GM18505 (cell line): ENCODE measurements around the gene OAS3.

ENCODE experiments used
- ATAC-seq: cut with Tn5 transposase; IDR thresholded peaks from one replicate; pipeline ENCODE4 v1.9.1; 2021; ENCODE audit not compliant: unreplicated experiment
- POLR2A ChIP-seq: IDR thresholded peaks from 4 replicates; pipeline ENCODE4 v1.6.1; 2011; ENCODE audit warnings: borderline replicate concordance; ENCODE audit not compliant: insufficient read depth, insufficient read length; ENCODE audit errors: extremely low read depth

OAS3 gene, protein sequence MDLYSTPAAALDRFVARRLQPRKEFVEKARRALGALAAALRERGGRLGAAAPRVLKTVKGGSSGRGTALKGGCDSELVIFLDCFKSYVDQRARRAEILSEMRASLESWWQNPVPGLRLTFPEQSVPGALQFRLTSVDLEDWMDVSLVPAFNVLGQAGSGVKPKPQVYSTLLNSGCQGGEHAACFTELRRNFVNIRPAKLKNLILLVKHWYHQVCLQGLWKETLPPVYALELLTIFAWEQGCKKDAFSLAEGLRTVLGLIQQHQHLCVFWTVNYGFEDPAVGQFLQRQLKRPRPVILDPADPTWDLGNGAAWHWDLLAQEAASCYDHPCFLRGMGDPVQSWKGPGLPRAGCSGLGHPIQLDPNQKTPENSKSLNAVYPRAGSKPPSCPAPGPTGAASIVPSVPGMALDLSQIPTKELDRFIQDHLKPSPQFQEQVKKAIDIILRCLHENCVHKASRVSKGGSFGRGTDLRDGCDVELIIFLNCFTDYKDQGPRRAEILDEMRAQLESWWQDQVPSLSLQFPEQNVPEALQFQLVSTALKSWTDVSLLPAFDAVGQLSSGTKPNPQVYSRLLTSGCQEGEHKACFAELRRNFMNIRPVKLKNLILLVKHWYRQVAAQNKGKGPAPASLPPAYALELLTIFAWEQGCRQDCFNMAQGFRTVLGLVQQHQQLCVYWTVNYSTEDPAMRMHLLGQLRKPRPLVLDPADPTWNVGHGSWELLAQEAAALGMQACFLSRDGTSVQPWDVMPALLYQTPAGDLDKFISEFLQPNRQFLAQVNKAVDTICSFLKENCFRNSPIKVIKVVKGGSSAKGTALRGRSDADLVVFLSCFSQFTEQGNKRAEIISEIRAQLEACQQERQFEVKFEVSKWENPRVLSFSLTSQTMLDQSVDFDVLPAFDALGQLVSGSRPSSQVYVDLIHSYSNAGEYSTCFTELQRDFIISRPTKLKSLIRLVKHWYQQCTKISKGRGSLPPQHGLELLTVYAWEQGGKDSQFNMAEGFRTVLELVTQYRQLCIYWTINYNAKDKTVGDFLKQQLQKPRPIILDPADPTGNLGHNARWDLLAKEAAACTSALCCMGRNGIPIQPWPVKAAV

DNA sequence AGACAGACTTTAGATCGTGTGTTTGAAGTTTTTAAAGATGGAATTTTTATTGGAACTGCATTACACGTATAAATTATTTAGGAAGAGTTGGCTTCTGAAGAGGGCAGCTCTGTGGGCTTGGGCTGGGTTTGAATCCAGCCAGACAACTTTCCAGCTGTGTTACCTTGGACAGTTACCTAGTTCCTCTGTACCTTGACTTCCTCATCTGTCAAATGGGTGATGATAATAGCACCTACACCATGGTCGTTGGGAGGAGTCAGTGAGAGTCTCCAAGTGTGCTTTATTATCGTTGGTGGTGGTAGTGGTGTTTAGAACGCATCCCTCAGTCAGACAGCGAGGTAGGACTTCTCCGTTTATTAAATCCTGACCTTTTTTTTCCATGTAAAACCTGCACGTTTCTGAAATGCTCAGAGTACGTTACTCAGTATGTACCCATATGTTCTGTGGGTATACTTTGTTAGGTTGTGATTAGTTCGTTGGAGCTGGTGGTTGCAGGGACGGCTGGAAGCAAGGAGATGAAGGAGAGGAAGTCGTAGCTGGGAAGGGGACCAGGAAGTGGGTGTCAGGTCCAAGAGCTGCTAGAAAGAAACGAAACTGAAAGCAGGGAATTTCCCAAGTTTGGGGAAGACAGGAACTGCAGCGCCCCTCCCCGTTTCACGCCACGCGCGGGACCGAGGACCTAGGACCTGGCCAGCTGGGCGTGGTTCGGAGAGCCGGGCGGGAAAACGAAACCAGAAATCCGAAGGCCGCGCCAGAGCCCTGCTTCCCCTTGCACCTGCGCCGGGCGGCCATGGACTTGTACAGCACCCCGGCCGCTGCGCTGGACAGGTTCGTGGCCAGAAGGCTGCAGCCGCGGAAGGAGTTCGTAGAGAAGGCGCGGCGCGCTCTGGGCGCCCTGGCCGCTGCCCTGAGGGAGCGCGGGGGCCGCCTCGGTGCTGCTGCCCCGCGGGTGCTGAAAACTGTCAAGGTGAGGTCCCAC, at the start of gene OAS3:
Gene OAS3 (plus strand): TSS at position 734 of the 979 bp plus-strand sequence. CDS start 57 bp downstream, at position 791.
- ATAC-seq = no peak
- peak; percentile 49 for TF ChIP-seq POLR2A

GRCh38 chr12:112891093-112892024, 46.9 kb upstream of the OAS3 start:
- no peak for ATAC-seq
- no peak for TF ChIP-seq POLR2A

DNA sequence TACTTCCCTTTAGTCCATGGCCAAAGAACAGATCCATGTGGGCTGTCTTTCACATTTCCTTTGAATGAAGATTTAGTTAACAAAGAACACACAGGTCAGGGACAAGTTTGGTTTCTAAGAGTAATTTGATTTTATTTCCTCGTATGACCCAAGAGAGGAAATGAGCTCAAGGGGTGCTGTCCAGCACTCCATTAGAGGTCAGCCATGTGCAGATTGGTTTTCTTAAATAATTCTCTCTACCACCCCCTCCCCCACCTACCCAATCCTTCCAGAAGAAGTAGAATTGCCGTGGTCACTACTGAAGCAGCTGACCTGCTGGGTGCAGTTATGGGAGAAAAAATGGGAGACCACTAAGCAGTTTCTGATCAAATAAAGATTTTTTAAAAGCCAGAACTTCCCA, 45.4 kb upstream of the OAS3 start:
- no peak for TF ChIP-seq POLR2A
- ATAC-seq = no peak

DNA sequence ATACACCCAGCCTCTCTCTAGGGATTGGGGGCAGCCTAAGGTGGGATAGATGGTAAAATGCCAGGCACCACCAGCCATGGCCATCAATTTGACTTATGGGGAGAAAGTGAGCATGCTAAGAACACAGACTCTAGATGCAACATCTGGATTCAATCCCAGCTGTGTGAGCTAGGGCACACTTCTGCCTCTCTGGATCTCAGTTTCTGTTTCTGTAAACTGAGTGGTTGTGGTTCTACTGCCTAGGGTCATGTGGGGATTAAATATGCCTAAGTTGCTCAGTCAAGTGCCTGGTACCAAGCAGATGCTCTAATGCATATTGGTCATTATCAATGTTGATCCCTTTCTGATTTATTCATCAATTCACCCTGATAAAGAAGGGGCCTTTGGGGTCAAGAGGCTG, 44.1 kb upstream of the OAS3 start:
- TF ChIP-seq POLR2A = no peak
- ATAC-seq = no peak

DNA sequence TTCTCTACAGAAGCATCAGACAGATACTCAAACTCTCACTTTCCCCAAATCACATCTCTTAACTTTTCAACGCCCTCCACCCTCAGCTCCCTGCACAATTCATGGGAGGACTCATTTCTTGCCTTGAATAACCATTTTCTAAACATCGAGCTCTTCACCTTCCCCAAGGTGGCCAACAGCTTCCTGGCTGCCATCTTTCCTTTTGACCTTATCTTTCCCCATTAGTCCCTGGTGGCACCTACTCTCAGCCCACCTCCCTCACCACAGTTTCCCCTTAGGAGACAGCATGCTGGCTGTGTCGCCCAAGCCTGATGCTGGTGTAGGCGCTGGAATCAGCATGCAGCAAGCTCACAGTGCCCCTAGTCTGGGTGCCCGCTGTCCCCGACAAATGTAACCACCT, 39.9 kb upstream of the OAS3 start:
- ATAC-seq = no peak
- no peak for TF ChIP-seq POLR2A

DNA sequence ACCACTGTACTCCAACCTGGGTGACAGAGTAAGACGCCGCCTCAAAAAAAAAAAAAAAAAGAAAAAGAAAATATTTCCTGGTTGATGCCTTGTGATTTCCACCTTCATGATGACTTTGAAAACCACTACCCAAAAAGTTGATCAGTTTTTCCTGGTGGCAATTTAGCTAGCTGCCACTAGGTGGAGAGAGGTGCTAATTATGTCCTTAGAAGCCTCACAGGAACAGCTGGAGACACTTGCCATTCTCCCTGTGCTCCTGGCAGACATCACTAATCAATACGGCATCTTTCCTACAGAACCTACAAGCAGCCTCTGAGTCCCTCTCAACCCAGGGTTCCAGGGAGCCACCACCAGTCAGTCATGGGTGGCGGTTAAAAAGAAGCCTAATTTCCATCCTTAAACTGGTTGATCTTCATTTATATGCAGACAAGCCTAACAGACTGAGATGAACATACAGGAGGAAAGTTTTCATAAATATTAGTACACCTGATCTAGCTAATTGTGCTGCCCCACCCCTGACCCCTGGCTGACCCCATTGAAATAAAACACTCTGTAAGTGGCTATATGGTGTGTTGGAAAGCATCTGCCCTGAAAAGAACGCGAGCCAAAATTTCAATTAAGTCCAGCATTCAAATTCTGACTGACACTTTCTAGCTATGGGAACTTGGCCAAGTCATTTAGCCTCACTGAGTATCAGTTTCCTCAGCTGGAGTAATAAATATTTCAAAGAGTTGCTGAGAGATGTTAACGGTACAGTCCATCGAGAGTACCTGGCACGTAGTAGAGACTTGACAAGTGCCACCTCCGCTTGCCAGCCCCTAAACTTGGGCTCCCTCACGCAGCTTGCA, 37.8 kb upstream of the OAS3 start:
- no peak for ATAC-seq
- TF ChIP-seq POLR2A = no peak

- no peak for TF ChIP-seq POLR2A
- no peak for ATAC-seq
Observed at GRCh38 chr12:112901271-112901670, 37.0 kb upstream of the OAS3 start.

- TF ChIP-seq POLR2A = no peak
Observed at GRCh38 chr12:112904571-112904970, 33.7 kb upstream of the OAS3 start.

GRCh38 chr12:112905451-112906089, 32.7 kb upstream of the OAS3 start:
- no peak for TF ChIP-seq POLR2A

More at GRCh38 chr12:112904571-112904970, 33.7 kb upstream of the OAS3 start:
- ATAC-seq = no peak

GRCh38 chr12:112906712-112907414, 31.4 kb upstream of the OAS3 start, which contains the start of gene OAS1:
Gene OAS1 (plus strand): TSS chr12:112906962. CDS start chr12:112907040, 78 bp downstream.
- ATAC-seq = peak; percentile 63
- peak; percentile 81 for TF ChIP-seq POLR2A

More at GRCh38 chr12:112905451-112906089, 32.7 kb upstream of the OAS3 start:
- ATAC-seq = no peak
